A673 (cell line): ENCODE measurements around the gene RRAGA. TPM values are rescaled to one million over a fixed set of nuclear protein-coding genes. Genes with fewer than 3 reads are reported as not detected.
A peak's percentile ranks its signal among the peaks of the same experiment; 100 is the strongest.

Source experiments
- BruUV-seq: library from RNA; stranded (reverse); fragments of 400-500 nt; replicated peaks from 2 replicates; lab custom pipeline; 2021; lab: Mats Ljungman, UMichigan
- CTCF ChIA-PET: fragments of 300-600 bp; sonication (Branson Sonifier 250); formaldehyde crosslinking; loops from one replicate; lab custom pipeline; 2022; ENCODE audit warnings: antibody characterized with exemption; lab: Charles Lee
- POLR2A ChIA-PET: fragments of 300-600 bp; sonication (Branson Sonifier 250); formaldehyde crosslinking; loops from one replicate; lab custom pipeline; 2022; ENCODE audit warnings: antibody characterized with exemption; ENCODE audit not compliant: low non-redundant PET; lab: Charles Lee
- DNase-seq: peaks from one replicate; pipeline ENCODE4 v3.0.0-alpha.2; 2015; ENCODE audit warnings: low spot score
- H3K27ac ChIP-seq: fragments of 200-600 bp; sonication (generic); 2 replicates; pipeline ENCODE4 v1.5.1; 2016; ENCODE audit warnings: mixed run types, low read depth, mild to moderate bottlenecking, mixed read lengths, antibody characterized with exemption, low read length; ENCODE audit not compliant: poor library complexity, severe bottlenecking
- H3K27me3 ChIP-seq: fragments of 200-600 bp; sonication (generic); replicated peaks from 2 replicates; pipeline ENCODE4 v1.6.1; 2017; ENCODE audit warnings: mixed run types, low read depth, mild to moderate bottlenecking, mixed read lengths, antibody characterized with exemption, low read length; ENCODE audit not compliant: insufficient read depth, poor library complexity
- H3K36me3 ChIP-seq: fragments of 200-600 bp; sonication (generic); 2 replicates; pipeline ENCODE4 v1.6.1; 2016; ENCODE audit warnings: mixed run types, mild to moderate bottlenecking, mixed read lengths, antibody characterized with exemption, low read length; ENCODE audit not compliant: insufficient read depth, poor library complexity, severe bottlenecking
- H3K4me1 ChIP-seq: fragments of 200-600 bp; sonication (generic); 2 replicates; pipeline ENCODE4 v1.6.1; 2017; ENCODE audit warnings: mixed run types, mild to moderate bottlenecking, mixed read lengths, antibody characterized with exemption, low read length; ENCODE audit not compliant: insufficient read depth, poor library complexity, severe bottlenecking
- H3K4me3 ChIP-seq: fragments of 200-600 bp; sonication (generic); 2 replicates; pipeline ENCODE4 v1.5.1; 2016; ENCODE audit warnings: low read depth, mixed run types, mild to moderate bottlenecking, mixed read lengths, low read length; ENCODE audit not compliant: poor library complexity, severe bottlenecking
- H3K9me3 ChIP-seq: fragments of 200-600 bp; sonication (generic); 2 replicates; pipeline ENCODE4 v1.6.1; 2016; ENCODE audit warnings: mixed run types, low read depth, mild to moderate bottlenecking, mixed read lengths, antibody characterized with exemption, low read length; ENCODE audit not compliant: poor library complexity, severe bottlenecking
- EZH2 ChIP-seq: fragments of 200-600 bp; sonication (generic); IDR thresholded peaks from 2 replicates; pipeline ENCODE4 v1.6.1; 2017; ENCODE audit warnings: borderline replicate concordance, low read depth, mild to moderate bottlenecking, mixed read lengths, antibody characterized with exemption, low read length; ENCODE audit not compliant: poor library complexity, severe bottlenecking
- intact Hi-C: fragments of 100-400 bp; cut with micrococcal nuclease; formaldehyde crosslinking; loops from one replicate; pipeline ENCODE4 v1.10.0; 2022; ENCODE audit not compliant: unreplicated experiment
- total RNA-seq: library from RNA; stranded (reverse); gene quantifications from 2 replicates; pipeline ENCODE4 v1.2.3, GENCODE V29; 2021
- TF ChIP-seq, protein P1 (sequence below): fragments of 300-800, 200-600 bp; sonication (generic); conservative IDR thresholded peaks from 2 replicates; pipeline ENCODE4 v1.5.1; 2017; ENCODE audit warnings: low read depth, mild to moderate bottlenecking, antibody characterized with exemption, low read length, moderate library complexity, mixed read lengths

The RRAGA gene
- total RNA-seq, 1 experiment from 2014 or later = 33.0 TPM

DNA sequence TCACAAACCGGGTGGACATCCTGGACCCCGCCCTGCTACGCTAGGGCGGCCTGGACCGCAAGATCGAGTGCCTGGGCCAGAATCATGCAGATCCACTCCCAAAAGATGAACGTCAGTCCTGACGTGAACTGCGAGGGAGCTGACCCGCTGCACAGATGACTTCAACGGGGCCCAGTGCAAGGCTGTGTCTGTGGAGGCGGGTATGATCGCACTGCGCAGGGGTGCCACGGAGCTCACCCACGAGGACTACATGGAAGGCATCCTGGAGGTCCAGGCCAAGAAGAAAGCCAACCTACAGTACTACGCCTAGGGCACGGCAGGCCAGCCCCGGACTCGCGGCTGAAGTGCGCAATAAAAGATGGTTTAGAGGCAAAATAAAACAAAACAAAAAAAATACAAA is 21.4 kb upstream of the RRAGA start:
- Histone ChIP-seq H3K36me3 (no peaks in the 10 kb centered on the region), H3K27ac (no peak overlapping the region), H3K9me3 (no peaks in the 10 kb centered on the region), H3K4me1 (no peaks in the 10 kb centered on the region), H3K27me3 (no peaks in the 10 kb centered on the region), H3K4me3 (no peak overlapping the region)
- BruUV-seq = no TSS peak
- TF ChIP-seq, protein P1, sequence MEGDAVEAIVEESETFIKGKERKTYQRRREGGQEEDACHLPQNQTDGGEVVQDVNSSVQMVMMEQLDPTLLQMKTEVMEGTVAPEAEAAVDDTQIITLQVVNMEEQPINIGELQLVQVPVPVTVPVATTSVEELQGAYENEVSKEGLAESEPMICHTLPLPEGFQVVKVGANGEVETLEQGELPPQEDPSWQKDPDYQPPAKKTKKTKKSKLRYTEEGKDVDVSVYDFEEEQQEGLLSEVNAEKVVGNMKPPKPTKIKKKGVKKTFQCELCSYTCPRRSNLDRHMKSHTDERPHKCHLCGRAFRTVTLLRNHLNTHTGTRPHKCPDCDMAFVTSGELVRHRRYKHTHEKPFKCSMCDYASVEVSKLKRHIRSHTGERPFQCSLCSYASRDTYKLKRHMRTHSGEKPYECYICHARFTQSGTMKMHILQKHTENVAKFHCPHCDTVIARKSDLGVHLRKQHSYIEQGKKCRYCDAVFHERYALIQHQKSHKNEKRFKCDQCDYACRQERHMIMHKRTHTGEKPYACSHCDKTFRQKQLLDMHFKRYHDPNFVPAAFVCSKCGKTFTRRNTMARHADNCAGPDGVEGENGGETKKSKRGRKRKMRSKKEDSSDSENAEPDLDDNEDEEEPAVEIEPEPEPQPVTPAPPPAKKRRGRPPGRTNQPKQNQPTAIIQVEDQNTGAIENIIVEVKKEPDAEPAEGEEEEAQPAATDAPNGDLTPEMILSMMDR = no peak
- no peak for TF ChIP-seq EZH2
- no peak for DNase-seq
- ChIA-PET POLR2A (no interaction called here), CTCF (no interaction called here)
- intact Hi-C loops = loop anchor here (5.0 to 10.0 kb wide), 2 partner anchors 771 to 1213 kb away; no protein-coding TSS in a partner anchor

DNA sequence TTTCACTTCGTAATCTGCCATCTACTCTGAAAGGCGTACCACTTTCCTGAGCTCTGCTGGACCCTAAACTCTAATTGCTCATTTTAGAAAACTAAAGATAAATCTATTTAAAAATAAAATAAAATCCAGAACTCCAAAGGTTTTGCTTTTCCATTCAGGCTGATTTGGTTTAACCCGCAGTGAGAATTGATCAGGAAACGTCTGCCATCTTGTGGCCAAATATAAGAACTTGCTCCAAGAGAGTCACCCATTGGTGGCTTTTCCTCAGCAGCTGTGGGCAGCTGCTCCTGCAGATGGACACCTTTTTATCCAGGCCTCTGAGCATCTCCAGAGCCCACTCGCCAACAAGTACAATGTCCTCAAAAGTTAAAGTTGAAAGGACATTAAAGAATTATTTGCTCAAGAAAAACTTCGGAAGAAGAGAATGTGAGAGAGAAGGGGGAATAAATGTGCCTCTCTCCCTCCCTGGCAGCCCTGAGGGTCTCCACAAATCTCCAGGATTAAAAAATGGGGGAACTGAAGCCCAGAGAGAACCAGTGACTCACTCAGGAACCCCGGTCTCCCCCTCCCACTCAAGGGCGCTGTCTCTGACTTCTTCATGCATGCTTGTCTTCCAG is 20.3 kb upstream of the RRAGA start:
- H3K36me3 ChIP-seq = no peaks in the 10 kb centered on the region
- POLR2A ChIA-PET = no interaction called here
- H3K4me1 ChIP-seq = no peaks in the 10 kb centered on the region
- intact Hi-C loops = loop anchor here (5.0 to 10.0 kb wide), 2 partner anchors 772 to 1214 kb away; no protein-coding TSS in a partner anchor
- DNase-seq = peak; percentile 45
- CTCF ChIA-PET = no interaction called here
- no peaks in the 10 kb centered on the region for H3K27me3 ChIP-seq
- H3K27ac ChIP-seq = no peak overlapping the region
- no peaks in the 10 kb centered on the region for H3K9me3 ChIP-seq
- no peak overlapping the region for H3K4me3 ChIP-seq
- TF ChIP-seq EZH2 = no peak
- TF ChIP-seq, protein P1 = peak; percentile 60
- BruUV-seq = no TSS peak

GRCh38 chr9:19030899-19031298 is 18.3 kb upstream of the RRAGA start:
- Histone ChIP-seq H3K27me3 (no peaks in the 10 kb centered on the region), H3K36me3 (no peaks in the 10 kb centered on the region), H3K4me1 (no peaks in the 10 kb centered on the region), H3K27ac (no peak overlapping the region), H3K4me3 (no peak overlapping the region), H3K9me3 (no peaks in the 10 kb centered on the region)
- no TSS peak for BruUV-seq
- CTCF ChIA-PET = no interaction called here
- POLR2A ChIA-PET = no interaction called here
- intact Hi-C loops = no loop called here
- TF ChIP-seq EZH2 = no peak
- TF ChIP-seq, protein P1 = no peak
- DNase-seq = no peak
